ENCODE results near the gene NUP62. TPM values are rescaled to one million over a fixed set of nuclear protein-coding genes. Genes with fewer than 3 reads are reported as not detected.

Gene NUP62
- total RNA-seq, 1 experiment from 2014 or later = 127 TPM

DNA sequence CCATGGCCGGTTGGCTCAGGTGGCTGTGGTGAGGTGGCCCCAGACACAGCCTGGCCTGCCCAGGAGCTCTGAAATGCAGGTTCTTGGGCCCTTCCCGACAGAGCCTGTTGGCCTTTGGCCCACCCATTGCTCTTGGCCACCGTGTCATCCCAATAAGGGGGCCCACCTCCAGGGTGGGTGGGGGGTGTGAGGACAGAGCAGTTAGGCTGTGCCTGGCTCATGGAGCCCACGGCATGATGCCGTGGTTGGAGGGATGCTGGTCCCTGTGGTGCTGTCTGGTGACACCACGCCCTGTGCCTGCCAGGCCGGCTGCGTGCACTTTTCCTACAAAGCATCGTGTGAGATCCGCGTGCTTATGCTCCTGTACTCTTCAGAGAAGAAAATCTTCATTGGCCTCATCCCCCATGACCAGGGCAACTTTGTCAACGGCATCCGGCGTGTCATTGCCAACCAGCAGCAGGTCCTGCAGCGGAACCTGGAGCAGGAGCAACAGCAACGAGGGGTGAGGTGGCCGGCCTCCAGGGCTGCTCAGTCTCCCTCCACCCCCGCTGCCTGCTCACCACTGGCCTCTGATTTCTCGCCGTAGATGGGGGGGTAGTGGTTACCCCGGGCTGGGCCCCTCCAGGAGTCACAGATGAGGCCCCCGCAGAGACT, 69.5 kb downstream of the NUP62 start:
- Histone ChIP-seq H4K20me1 (ENCODE audit: control insufficient read depth, insufficient read depth, insufficient read length) (peaks cover 3% of the 10 kb centered on the region), H2BK15ac (ENCODE audit: low read depth, low read length) (no peak overlapping the region), H3K79me1 (ENCODE audit: insufficient read depth, low read depth, low read length, poor library complexity, severe bottlenecking) (peaks cover 2% of the 10 kb centered on the region), H3K9ac (ENCODE audit: extremely low read depth, insufficient read length, low read length) (no peak overlapping the region), H2BK5ac (ENCODE audit: insufficient read length, low read length) (no peak overlapping the region), H3K9me3 (ENCODE audit: control insufficient read depth, low read depth, low read length) (no peaks in the 10 kb centered on the region), H3K23ac (ENCODE audit: insufficient read length, low read depth, low read length) (no peak overlapping the region), H2BK120ac (ENCODE audit: low read depth, low read length, poor library complexity, severe bottlenecking) (no peak overlapping the region), H3K4me1 (ENCODE audit: insufficient read depth, low read length) (no peaks in the 10 kb centered on the region), H2BK12ac (ENCODE audit: insufficient read length, low read depth, low read length) (no peak overlapping the region), H3K14ac (ENCODE audit: insufficient read depth, low read length) (no peak overlapping the region), H3K4me2 (ENCODE audit: insufficient read depth, insufficient read length, low read length) (no peak overlapping the region), H3K4ac (ENCODE audit: low read depth, low read length) (no peak overlapping the region), H4K8ac (replicated peaks; ENCODE audit: insufficient read length, low read depth, low read length) (no peak overlapping the region), H3K27ac (ENCODE audit: insufficient read length, low read depth, low read length) (no peak overlapping the region), H3K79me2 (ENCODE audit: insufficient read depth, low read length) (no peaks in the 10 kb centered on the region), H2AFZ (ENCODE audit: low read length) (no peak overlapping the region), H2BK20ac (ENCODE audit: low read depth, low read length, poor library complexity, severe bottlenecking) (no peak overlapping the region), H3K23me2 (ENCODE audit: insufficient read length, low read depth, low read length, poor library complexity, severe bottlenecking) (no peaks in the 10 kb centered on the region), H3K27me3 (ENCODE audit: insufficient read depth, low read length) (no peaks in the 10 kb centered on the region), H2AK5ac (ENCODE audit: insufficient read length, low read length) (no peak overlapping the region), H3K56ac (ENCODE audit: insufficient read length, low read depth, low read length) (no peak overlapping the region), H3K18ac (ENCODE audit: insufficient read length, low read depth, low read length) (no peak overlapping the region), H4K91ac (ENCODE audit: insufficient read length, low read depth, low read length) (no peak overlapping the region), H3T11ph (ENCODE audit: low read length) (no peak overlapping the region), H4K5ac (ENCODE audit: insufficient read length, low read depth, low read length) (no peak overlapping the region)
- H3K9me3 Mint-ChIP-seq = peaks cover 0 to 4% of the 10 kb centered on the region in 2 experiments; a peak in 1 of 5 replicates
- TF ChIP-seq, protein P1, sequence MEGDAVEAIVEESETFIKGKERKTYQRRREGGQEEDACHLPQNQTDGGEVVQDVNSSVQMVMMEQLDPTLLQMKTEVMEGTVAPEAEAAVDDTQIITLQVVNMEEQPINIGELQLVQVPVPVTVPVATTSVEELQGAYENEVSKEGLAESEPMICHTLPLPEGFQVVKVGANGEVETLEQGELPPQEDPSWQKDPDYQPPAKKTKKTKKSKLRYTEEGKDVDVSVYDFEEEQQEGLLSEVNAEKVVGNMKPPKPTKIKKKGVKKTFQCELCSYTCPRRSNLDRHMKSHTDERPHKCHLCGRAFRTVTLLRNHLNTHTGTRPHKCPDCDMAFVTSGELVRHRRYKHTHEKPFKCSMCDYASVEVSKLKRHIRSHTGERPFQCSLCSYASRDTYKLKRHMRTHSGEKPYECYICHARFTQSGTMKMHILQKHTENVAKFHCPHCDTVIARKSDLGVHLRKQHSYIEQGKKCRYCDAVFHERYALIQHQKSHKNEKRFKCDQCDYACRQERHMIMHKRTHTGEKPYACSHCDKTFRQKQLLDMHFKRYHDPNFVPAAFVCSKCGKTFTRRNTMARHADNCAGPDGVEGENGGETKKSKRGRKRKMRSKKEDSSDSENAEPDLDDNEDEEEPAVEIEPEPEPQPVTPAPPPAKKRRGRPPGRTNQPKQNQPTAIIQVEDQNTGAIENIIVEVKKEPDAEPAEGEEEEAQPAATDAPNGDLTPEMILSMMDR (conservative IDR thresholded peaks at IDR 0.05) = no peak
- peaks cover 8 to 22% of the 10 kb centered on the region in 2 experiments for H3K4me1 Mint-ChIP-seq
- no peak for DNase-seq
- H3K27me3 Mint-ChIP-seq (ENCODE audit: low read depth) = peaks cover 3% of the 10 kb centered on the region
- peaks cover 30 to 88% (median 71%) of the 10 kb centered on the region in 3 experiments for H3K36me3 Mint-ChIP-seq (ENCODE audit: insufficient read depth in 1 of 3, low read depth in 3 of 3)
- no CpG with 5 or more reads among the region's 22 CpGs for WGBS (ENCODE audit: extremely low coverage, insufficient read length, low lambda C conversion rate)
- H3K27ac Mint-ChIP-seq = peak overlapping the region; percentile 61 to 80 (median 72); a peak in 5 of 7 replicates
- no peak overlapping the region; a peak in 1 of 5 replicates for H3K4me3 Mint-ChIP-seq
